Adrenal gland (tissue), 5 donors: ENCODE data around the gene GRXCR1.

Experiments
- CTCF ChIP-seq, 6 experiments: fragments of 450-650 bp in 4 of 6; fragments of 200-600 bp in 2 of 6; sonication (generic) in 1 of 6; IDR thresholded peaks; 1 replicate in 5 of 6; 2 replicates in 1 of 6; pipeline versions ENCODE4 v1.5.1 to v1.8.0; 2016 to 2021; ENCODE audit warnings: antibody characterized with exemption in 6 of 6, mild to moderate bottlenecking in 2 of 6, moderate library complexity in 1 of 6
- POLR2A ChIP-seq, 2 donors: fragments of 450-650 bp; IDR thresholded peaks; one replicate each; pipeline ENCODE4 v1.6.1; 2017; ENCODE audit warnings: antibody characterized with exemption in 2 of 2, mild to moderate bottlenecking in 2 of 2, moderate library complexity in 1 of 2
- donor health status: DM: no; HTN: no; CAD: no.

GRCh38 chr4:42855779-42856178 lies 36.7 kb upstream of the GRXCR1 start:
- TF ChIP-seq CTCF (IDR thresholded peaks at IDR 0.05) (no peak), POLR2A (IDR thresholded peaks at IDR 0.05) (no peak)
